ENCODE data around the gene WSB1.

DNA sequence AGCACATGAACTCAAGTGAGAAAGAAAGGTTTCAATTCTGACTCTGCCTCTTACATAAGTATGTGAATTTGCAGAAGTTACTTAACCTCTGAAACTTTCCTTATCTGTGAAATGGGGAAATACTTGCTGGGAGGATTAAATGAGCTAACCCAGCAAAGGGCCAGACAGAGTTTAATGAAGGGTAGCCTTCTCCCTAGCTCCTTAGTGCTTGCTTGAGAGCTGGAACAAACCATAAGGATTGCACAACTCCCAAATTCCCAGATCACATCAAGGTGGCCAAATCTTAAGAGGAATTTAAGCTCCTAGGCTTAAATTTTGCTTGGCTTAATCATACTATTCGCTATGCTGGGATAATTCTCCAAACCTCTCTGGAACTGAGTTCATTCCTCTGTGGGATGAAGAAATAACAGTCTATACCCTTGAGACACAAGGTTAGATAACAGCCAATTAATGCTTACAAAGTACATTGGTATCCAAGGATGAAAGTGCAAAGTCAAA lies 11.8 kb upstream of the WSB1 start:
- TF ChIP-seq, protein P1, sequence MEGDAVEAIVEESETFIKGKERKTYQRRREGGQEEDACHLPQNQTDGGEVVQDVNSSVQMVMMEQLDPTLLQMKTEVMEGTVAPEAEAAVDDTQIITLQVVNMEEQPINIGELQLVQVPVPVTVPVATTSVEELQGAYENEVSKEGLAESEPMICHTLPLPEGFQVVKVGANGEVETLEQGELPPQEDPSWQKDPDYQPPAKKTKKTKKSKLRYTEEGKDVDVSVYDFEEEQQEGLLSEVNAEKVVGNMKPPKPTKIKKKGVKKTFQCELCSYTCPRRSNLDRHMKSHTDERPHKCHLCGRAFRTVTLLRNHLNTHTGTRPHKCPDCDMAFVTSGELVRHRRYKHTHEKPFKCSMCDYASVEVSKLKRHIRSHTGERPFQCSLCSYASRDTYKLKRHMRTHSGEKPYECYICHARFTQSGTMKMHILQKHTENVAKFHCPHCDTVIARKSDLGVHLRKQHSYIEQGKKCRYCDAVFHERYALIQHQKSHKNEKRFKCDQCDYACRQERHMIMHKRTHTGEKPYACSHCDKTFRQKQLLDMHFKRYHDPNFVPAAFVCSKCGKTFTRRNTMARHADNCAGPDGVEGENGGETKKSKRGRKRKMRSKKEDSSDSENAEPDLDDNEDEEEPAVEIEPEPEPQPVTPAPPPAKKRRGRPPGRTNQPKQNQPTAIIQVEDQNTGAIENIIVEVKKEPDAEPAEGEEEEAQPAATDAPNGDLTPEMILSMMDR (IDR thresholded peaks at IDR 0.05) = no peak
- no peak for TF ChIP-seq POLR2A (IDR thresholded peaks at IDR 0.05)

All from lower leg skin (tissue), 3 donors.